Muscle of leg (tissue), 11 donors: Measurements from ENCODE around the gene ALK. TPM values are rescaled to one million over a fixed set of nuclear protein-coding genes. Genes with fewer than 3 reads are reported as not detected.
"Not testable (repeated sequence)": the region's sequence is repeated elsewhere in the genome, so short reads cannot be mapped to it uniquely, and the experiment has no call there.

Experiments used
- DNase-seq: peaks from one replicate; pipeline ENCODE4 v3.0.0; 2013
- H3K27ac ChIP-seq: one replicate; pipeline ENCODE4 v1.5.1; 2013; ENCODE audit warnings: mild to moderate bottlenecking, low read length, control low read depth
- H3K27me3 ChIP-seq: one replicate; pipeline ENCODE4 v1.6.1; 2013; ENCODE audit warnings: low read length; ENCODE audit not compliant: control insufficient read depth, insufficient read depth
- H3K36me3 ChIP-seq: one replicate; pipeline ENCODE4 v1.6.1; 2013; ENCODE audit warnings: low read length; ENCODE audit not compliant: control insufficient read depth, insufficient read depth
- H3K4me1 ChIP-seq: one replicate; pipeline ENCODE4 v1.6.1; 2013; ENCODE audit warnings: low read length; ENCODE audit not compliant: control insufficient read depth, insufficient read depth
- H3K4me3 ChIP-seq: one replicate; pipeline ENCODE4 v1.5.1; 2013; ENCODE audit warnings: low read length, control low read depth
- H3K9me3 ChIP-seq: replicated peaks from 2 replicates; pipeline ENCODE4 v1.6.1; 2013; ENCODE audit warnings: low read depth, low read length; ENCODE audit not compliant: control insufficient read depth
- WGBS: methylation state at CpG from one replicate; pipeline ENCODE4 v1.1.5; 2013; ENCODE audit warnings: missing lambda C conversion rate; ENCODE audit not compliant: insufficient coverage; 5-methylcytosine and 5-hydroxymethylcytosine counted together
- polyA plus RNA-seq, 8 donors: library from polyadenylated mRNA; unstranded; fragments of 120-200 nt; gene quantifications; one replicate each; pipeline versions ENCODE4 v1.2.1 to v1.2.3, GENCODE V29; 2013; ENCODE audit warnings: inconsistent platforms in 1 of 8, low replicate concordance in 1 of 8; ENCODE audit not compliant: insufficient read length in 8 of 8, insufficient read depth in 1 of 8
- total RNA-seq: library from RNA; stranded (reverse); fragments of 120-200 nt; gene quantifications from one replicate; pipeline ENCODE4 v1.2.4, GENCODE V29; 2013

The ALK gene
- total and polyA plus RNA-seq, 9 donors = 0.04 to 0.29 (median 0.09) TPM

- not testable (repeated sequence) for H3K27ac ChIP-seq, H3K9me3 ChIP-seq, H3K36me3 ChIP-seq, H3K27me3 ChIP-seq, DNase-seq, H3K4me3 ChIP-seq, H3K4me1 ChIP-seq
- WGBS = 76% methylated on average over 3 of the region's 3 CpGs
Measured at GRCh38 chr2:29750463-29750862, 170.9 kb downstream of the ALK start.

GRCh38 chr2:29749843-29750242, 171.5 kb downstream of the ALK start:
- no peak overlapping the region for H3K4me3 ChIP-seq
- H3K9me3 ChIP-seq = no peaks in the 10 kb centered on the region
- no CpG with 5 or more reads among the region's 5 CpGs for WGBS
- no peak overlapping the region for H3K27ac ChIP-seq
- H3K4me1 ChIP-seq = no peaks in the 10 kb centered on the region
- H3K36me3 ChIP-seq = no peaks in the 10 kb centered on the region
- H3K27me3 ChIP-seq = no peaks in the 10 kb centered on the region
- peak; percentile 26 for DNase-seq

- H3K9me3 ChIP-seq = no peaks in the 10 kb centered on the region
- no peaks in the 10 kb centered on the region for H3K36me3 ChIP-seq
- H3K4me3 ChIP-seq = no peak overlapping the region
- H3K27me3 ChIP-seq = no peaks in the 10 kb centered on the region
- no peak overlapping the region for H3K27ac ChIP-seq
- H3K4me1 ChIP-seq = no peaks in the 10 kb centered on the region
- no CpG with 5 or more reads among the region's 1 CpG for WGBS
- no peak for DNase-seq
Measured at GRCh38 chr2:29749041-29749440, 172.3 kb downstream of the ALK start.

- H3K36me3 ChIP-seq = no peaks in the 10 kb centered on the region
- no peak for DNase-seq
- no peaks in the 10 kb centered on the region for H3K9me3 ChIP-seq
- no peaks in the 10 kb centered on the region for H3K4me1 ChIP-seq
- H3K27ac ChIP-seq = no peak overlapping the region
- H3K27me3 ChIP-seq = no peaks in the 10 kb centered on the region
- no peak overlapping the region for H3K4me3 ChIP-seq
- 69% methylated on average over 3 of the region's 3 CpGs for WGBS
Measured at GRCh38 chr2:29747786-29748470, 173.5 kb downstream of the ALK start.

GRCh38 chr2:29744976-29745375, 176.4 kb downstream of the ALK start:
- no peaks in the 10 kb centered on the region for H3K36me3 ChIP-seq
- no peak overlapping the region for H3K4me3 ChIP-seq
- no CpG with 5 or more reads among the region's 3 CpGs for WGBS
- H3K27me3 ChIP-seq = no peaks in the 10 kb centered on the region
- peaks cover 7% of the 10 kb centered on the region for H3K4me1 ChIP-seq
- no peak for DNase-seq
- no peak overlapping the region for H3K27ac ChIP-seq
- H3K9me3 ChIP-seq = no peaks in the 10 kb centered on the region

GRCh38 chr2:29743516-29743915, 177.9 kb downstream of the ALK start:
- Histone ChIP-seq H3K9me3 (no peaks in the 10 kb centered on the region), H3K4me3 (no peak overlapping the region), H3K27me3 (no peaks in the 10 kb centered on the region), H3K27ac (no peak overlapping the region), H3K4me1 (peaks cover 7% of the 10 kb centered on the region), H3K36me3 (no peaks in the 10 kb centered on the region)
- DNase-seq = no peak
- WGBS = 83% methylated on average over 1 of the region's 3 CpGs

GRCh38 chr2:29742656-29743055, 178.7 kb downstream of the ALK start:
- no peak overlapping the region for H3K4me3 ChIP-seq
- 22% methylated on average over 1 of the region's 2 CpGs for WGBS
- no peak overlapping the region for H3K27ac ChIP-seq
- H3K9me3 ChIP-seq = no peaks in the 10 kb centered on the region
- H3K4me1 ChIP-seq = peaks cover 7% of the 10 kb centered on the region
- H3K36me3 ChIP-seq = no peaks in the 10 kb centered on the region
- peak; percentile 56 for DNase-seq
- no peaks in the 10 kb centered on the region for H3K27me3 ChIP-seq

GRCh38 chr2:29741132-29741531, 180.3 kb downstream of the ALK start:
- DNase-seq = no peak
- Histone ChIP-seq H3K4me1 (peaks cover 7% of the 10 kb centered on the region), H3K4me3 (no peak overlapping the region), H3K27me3 (no peaks in the 10 kb centered on the region), H3K9me3 (no peaks in the 10 kb centered on the region), H3K36me3 (no peaks in the 10 kb centered on the region), H3K27ac (no peak overlapping the region)
- WGBS = no CpG with 5 or more reads among the region's 4 CpGs

GRCh38 chr2:29733965-29734364, 187.4 kb downstream of the ALK start:
- no peaks in the 10 kb centered on the region for H3K4me1 ChIP-seq
- no peak for DNase-seq
- H3K36me3 ChIP-seq = no peaks in the 10 kb centered on the region
- WGBS = 85% methylated on average over 3 of the region's 4 CpGs
- no peaks in the 10 kb centered on the region for H3K9me3 ChIP-seq
- no peak overlapping the region for H3K27ac ChIP-seq
- no peak overlapping the region for H3K4me3 ChIP-seq
- H3K27me3 ChIP-seq = no peaks in the 10 kb centered on the region

- DNase-seq = no peak
- WGBS = no CpG with 5 or more reads among the region's 1 CpG
- no peaks in the 10 kb centered on the region for H3K9me3 ChIP-seq
Measured at GRCh38 chr2:29733213-29733612, 188.2 kb downstream of the ALK start.

GRCh38 chr2:29731948-29732347, 189.4 kb downstream of the ALK start:
- no peak overlapping the region for H3K4me3 ChIP-seq
- H3K4me1 ChIP-seq = no peaks in the 10 kb centered on the region
- no peaks in the 10 kb centered on the region for H3K36me3 ChIP-seq
- no peak for DNase-seq
- no peaks in the 10 kb centered on the region for H3K9me3 ChIP-seq
- H3K27me3 ChIP-seq = no peaks in the 10 kb centered on the region
- WGBS = no CpG with 5 or more reads among the region's 2 CpGs
- H3K27ac ChIP-seq = no peak overlapping the region

More at GRCh38 chr2:29733213-29733612, 188.2 kb downstream of the ALK start:
- no peaks in the 10 kb centered on the region for H3K36me3 ChIP-seq
- H3K4me3 ChIP-seq = no peak overlapping the region
- H3K4me1 ChIP-seq = no peaks in the 10 kb centered on the region
- no peaks in the 10 kb centered on the region for H3K27me3 ChIP-seq
- H3K27ac ChIP-seq = no peak overlapping the region
